Calu3 (cell line): ENCODE measurements around the gene RAD51B. TPM values are rescaled to one million over a fixed set of nuclear protein-coding genes. Genes with fewer than 3 reads are reported as not detected.
A peak's percentile ranks its signal among the peaks of the same experiment; 100 is the strongest.

Experiments
- BruUV-seq: library from RNA; stranded (reverse); fragments of 400-500 nt; replicated peaks from 2 replicates; lab custom pipeline; 2021; lab: Mats Ljungman, UMichigan
- CTCF ChIA-PET: fragments of 300-600 bp; sonication (Branson Sonifier 250); formaldehyde crosslinking; loops from one replicate; lab custom pipeline; 2022; ENCODE audit warnings: antibody characterized with exemption; lab: Charles Lee
- DNase-seq: peaks from one replicate; pipeline ENCODE4 v3.0.0; 2022
- H3K27ac Mint-ChIP-seq: one replicate; pipeline ENCODE4 v1.8.0; 2022; ENCODE audit warnings: mixed read lengths; ENCODE audit not compliant: unreplicated experiment
- H3K27me3 Mint-ChIP-seq: one replicate; pipeline ENCODE4 v1.8.0; 2022; ENCODE audit warnings: mixed read lengths; ENCODE audit not compliant: unreplicated experiment
- H3K36me3 Mint-ChIP-seq: one replicate; pipeline ENCODE4 v1.8.0; 2022; ENCODE audit warnings: mild to moderate bottlenecking, moderate library complexity, mixed read lengths; ENCODE audit not compliant: insufficient read depth, unreplicated experiment
- H3K4me1 Mint-ChIP-seq: one replicate; pipeline ENCODE4 v1.8.0; 2022; ENCODE audit warnings: mild to moderate bottlenecking, low read depth, mixed read lengths; ENCODE audit not compliant: unreplicated experiment
- H3K4me3 Mint-ChIP-seq: one replicate; pipeline ENCODE4 v1.8.0; 2022; ENCODE audit warnings: mild to moderate bottlenecking, low read depth, moderate library complexity, mixed read lengths; ENCODE audit not compliant: unreplicated experiment
- H3K9me3 Mint-ChIP-seq: one replicate; pipeline ENCODE4 v1.8.0; 2022; ENCODE audit warnings: low read depth, mixed read lengths; ENCODE audit not compliant: unreplicated experiment
- intact Hi-C: fragments of 100-400 bp; cut with micrococcal nuclease; formaldehyde crosslinking; loops from one replicate; pipeline ENCODE4 v1.10.0; 2022; ENCODE audit not compliant: unreplicated experiment
- total RNA-seq: library from RNA; stranded (reverse); gene quantifications from 2 replicates; pipeline ENCODE4 v1.2.3, GENCODE V29; 2022
- TF ChIP-seq, protein P1 (sequence below): fragments of 200-600 bp; IDR thresholded peaks from one replicate; pipeline ENCODE4 v1.8.0; 2022; ENCODE audit warnings: antibody characterized with exemption; ENCODE audit not compliant: unreplicated experiment

Gene RAD51B
- total RNA-seq, 1 experiment from 2014 or later = 24.7 TPM

- CTCF ChIA-PET = interaction anchor here (0.7 to 1.6 kb wide), 2 partner anchors 41 to 1092 kb away, joined by 3 read pairs; no protein-coding TSS in a partner anchor
- intact Hi-C loops = no loop called here
- peaks cover 24% of the 10 kb centered on the region for H3K4me1 Mint-ChIP-seq
- peak; percentile 49 for DNase-seq
- H3K4me3 Mint-ChIP-seq = no peak overlapping the region
- no TSS peak for BruUV-seq
- no peaks in the 10 kb centered on the region for H3K27me3 Mint-ChIP-seq
- H3K27ac Mint-ChIP-seq = no peak overlapping the region
- peaks cover 3% of the 10 kb centered on the region for H3K36me3 Mint-ChIP-seq
- TF ChIP-seq, protein P1, sequence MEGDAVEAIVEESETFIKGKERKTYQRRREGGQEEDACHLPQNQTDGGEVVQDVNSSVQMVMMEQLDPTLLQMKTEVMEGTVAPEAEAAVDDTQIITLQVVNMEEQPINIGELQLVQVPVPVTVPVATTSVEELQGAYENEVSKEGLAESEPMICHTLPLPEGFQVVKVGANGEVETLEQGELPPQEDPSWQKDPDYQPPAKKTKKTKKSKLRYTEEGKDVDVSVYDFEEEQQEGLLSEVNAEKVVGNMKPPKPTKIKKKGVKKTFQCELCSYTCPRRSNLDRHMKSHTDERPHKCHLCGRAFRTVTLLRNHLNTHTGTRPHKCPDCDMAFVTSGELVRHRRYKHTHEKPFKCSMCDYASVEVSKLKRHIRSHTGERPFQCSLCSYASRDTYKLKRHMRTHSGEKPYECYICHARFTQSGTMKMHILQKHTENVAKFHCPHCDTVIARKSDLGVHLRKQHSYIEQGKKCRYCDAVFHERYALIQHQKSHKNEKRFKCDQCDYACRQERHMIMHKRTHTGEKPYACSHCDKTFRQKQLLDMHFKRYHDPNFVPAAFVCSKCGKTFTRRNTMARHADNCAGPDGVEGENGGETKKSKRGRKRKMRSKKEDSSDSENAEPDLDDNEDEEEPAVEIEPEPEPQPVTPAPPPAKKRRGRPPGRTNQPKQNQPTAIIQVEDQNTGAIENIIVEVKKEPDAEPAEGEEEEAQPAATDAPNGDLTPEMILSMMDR = no peak
- no peaks in the 10 kb centered on the region for H3K9me3 Mint-ChIP-seq
Measured at GRCh38 chr14:68669111-68669511, 849.5 kb downstream of the RAD51B start.

DNA sequence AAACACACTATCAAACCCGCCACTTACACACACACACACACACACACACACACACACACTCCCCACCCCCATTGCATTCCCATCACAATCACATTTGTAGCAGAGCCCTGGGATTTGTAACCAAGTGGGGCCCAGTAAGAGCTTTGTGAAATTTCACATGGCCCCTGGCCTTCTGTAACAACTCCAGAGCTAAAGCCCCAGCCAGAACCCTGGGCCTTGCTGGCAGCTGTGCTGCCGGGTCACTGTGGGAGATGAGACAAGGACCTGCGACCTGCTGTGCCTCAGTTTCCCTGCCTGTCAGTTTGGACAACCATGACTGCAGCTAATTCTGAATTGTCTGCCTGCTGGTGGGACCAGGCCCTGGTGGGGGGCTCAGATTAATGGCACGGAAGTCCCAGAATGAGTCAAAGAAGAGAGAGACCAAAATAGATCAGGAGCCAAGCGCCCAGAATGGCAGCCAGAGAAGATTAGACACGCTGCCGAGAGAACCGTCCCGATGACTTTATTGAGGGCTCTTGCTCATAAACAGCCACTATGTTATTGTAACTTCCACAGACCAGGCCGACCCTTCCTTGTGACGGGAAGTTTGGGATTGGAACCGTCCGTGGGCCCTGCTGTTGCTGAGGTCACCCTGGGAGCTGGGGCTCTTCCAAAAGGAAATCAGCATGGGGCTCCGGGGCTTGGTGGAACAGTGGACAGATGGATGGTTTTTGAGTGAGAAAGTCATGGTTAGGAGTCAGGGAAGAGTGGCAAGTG lies 850.2 kb downstream of the RAD51B start:
- H3K4me1 Mint-ChIP-seq = peaks cover 28% of the 10 kb centered on the region
- H3K4me3 Mint-ChIP-seq = no peak overlapping the region
- H3K27ac Mint-ChIP-seq = no peak overlapping the region
- no peak for DNase-seq
- CTCF ChIA-PET = interaction anchor here (0.7 to 1.6 kb wide), 2 partner anchors 42 to 1093 kb away, joined by 3 read pairs; no protein-coding TSS in a partner anchor
- H3K27me3 Mint-ChIP-seq = no peaks in the 10 kb centered on the region
- BruUV-seq = no TSS peak
- intact Hi-C loops = no loop called here
- no peaks in the 10 kb centered on the region for H3K9me3 Mint-ChIP-seq
- TF ChIP-seq, protein P1 = no peak
- H3K36me3 Mint-ChIP-seq = peaks cover 3% of the 10 kb centered on the region

DNA sequence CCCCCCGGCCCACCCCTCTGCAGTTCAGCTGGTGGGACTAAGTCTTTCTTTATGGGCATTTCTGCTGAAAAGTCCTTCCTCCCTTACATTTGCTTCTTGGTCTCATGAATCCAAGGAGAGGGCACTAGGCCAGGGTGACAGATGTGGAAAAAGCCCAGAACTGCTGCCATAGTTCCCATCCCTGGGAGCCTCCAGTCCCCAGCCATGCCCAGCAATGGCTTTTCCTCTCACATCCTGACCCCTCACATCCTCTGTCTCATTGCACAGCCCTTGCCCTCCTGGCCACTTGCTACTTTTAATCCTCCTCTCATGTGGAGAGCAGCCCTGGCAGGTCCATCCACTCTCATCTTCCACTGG lies 850.8 kb downstream of the RAD51B start:
- DNase-seq = no peak
- intact Hi-C loops = no loop called here
- Mint-ChIP-seq H3K4me1 (peaks cover 33% of the 10 kb centered on the region), H3K4me3 (no peak overlapping the region), H3K27me3 (no peaks in the 10 kb centered on the region), H3K9me3 (no peaks in the 10 kb centered on the region), H3K27ac (no peak overlapping the region), H3K36me3 (peaks cover 3% of the 10 kb centered on the region)
- CTCF ChIA-PET = no interaction called here
- no TSS peak for BruUV-seq
- TF ChIP-seq, protein P1 = no peak

DNA sequence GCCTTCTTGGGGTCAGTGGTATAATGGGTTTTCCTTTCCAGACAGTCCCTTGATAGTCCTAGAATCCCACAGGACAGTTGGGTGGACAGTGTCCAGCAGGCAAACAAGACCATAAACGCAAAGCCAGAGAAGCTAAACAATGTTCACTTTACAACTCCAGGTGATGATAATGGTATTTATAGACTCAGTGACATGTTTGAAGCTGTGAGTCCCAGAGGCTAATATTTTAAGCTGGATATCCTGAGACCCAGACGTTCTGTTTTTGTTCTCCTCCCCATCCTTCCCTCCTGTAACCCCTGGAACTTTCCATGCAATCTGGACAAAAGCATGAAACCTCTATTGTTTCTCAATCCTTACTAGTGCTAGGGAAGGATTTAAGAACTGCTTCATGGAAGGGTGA lies 852.3 kb downstream of the RAD51B start:
- Mint-ChIP-seq H3K36me3 (peaks cover 3% of the 10 kb centered on the region), H3K27me3 (no peaks in the 10 kb centered on the region), H3K27ac (no peak overlapping the region), H3K9me3 (no peaks in the 10 kb centered on the region), H3K4me3 (no peak overlapping the region), H3K4me1 (peaks cover 32% of the 10 kb centered on the region)
- TF ChIP-seq, protein P1 = no peak
- CTCF ChIA-PET = no interaction called here
- DNase-seq = no peak
- intact Hi-C loops = no loop called here
- no TSS peak for BruUV-seq
